Testis (tissue), 3 donors: ENCODE data around the gene NLGN2. TPM values are rescaled to one million over a fixed set of nuclear protein-coding genes. Genes with fewer than 3 reads are reported as not detected.

Source experiments
- DNase-seq: peaks from one replicate; pipeline ENCODE4 v3.0.0-alpha.2; 2019
- H3K27ac ChIP-seq, 2 donors: fragments of 200-600 bp; sonication (generic); one replicate each; pipeline ENCODE4 v1.5.1; 2019
- H3K27me3 ChIP-seq: fragments of 200-600 bp; sonication (generic); one replicate; pipeline ENCODE4 v1.5.1; 2019
- H3K36me3 ChIP-seq: fragments of 200-600 bp; sonication (generic); one replicate; pipeline ENCODE4 v1.5.1; 2017; ENCODE audit warnings: low read depth; ENCODE audit errors: missing control alignments
- H3K4me1 ChIP-seq: fragments of 200-600 bp; sonication (generic); one replicate; pipeline ENCODE4 v1.5.1; 2019
- H3K4me3 ChIP-seq, 2 donors: fragments of 200-600 bp; sonication (generic); one replicate each; pipeline ENCODE4 v1.5.1; 2017 to 2019
- H3K9me3 ChIP-seq: fragments of 200-600 bp; sonication (generic); one replicate; pipeline ENCODE4 v1.5.1; 2017
- CTCF ChIP-seq, 3 experiments: fragments of 450-650 bp in 2 of 3; fragments of 200-600 bp in 1 of 3; sonication (generic) in 1 of 3; IDR thresholded peaks; one replicate each; pipeline ENCODE4 v1.5.1; 2016 to 2019; ENCODE audit warnings: antibody characterized with exemption in 3 of 3, mild to moderate bottlenecking in 2 of 3, moderate library complexity in 1 of 3
- POLR2A ChIP-seq: fragments of 450-650 bp; IDR thresholded peaks from one replicate; pipeline ENCODE4 v1.6.1; 2017; ENCODE audit warnings: antibody characterized with exemption, mild to moderate bottlenecking, moderate library complexity
- WGBS, 2 donors: methylation state at CpG; one replicate each; pipeline ENCODE4 v1.1.5; 2018; 5-methylcytosine and 5-hydroxymethylcytosine counted together
- intact Hi-C: fragments of 100-400 bp; cut with DNase I; formaldehyde crosslinking; loops from one replicate; pipeline ENCODE4 v1.15.1; 2023; ENCODE audit warnings: low total_unique reads
- polyA plus RNA-seq: library from polyadenylated mRNA; stranded (reverse); fragments of 350-450 nt; fragmentation: Illumina TruSeq; extraction: RNeasy Lipid Tissue Mini Kit (QIAGEN cat#74804); gene quantifications from one replicate; pipeline ENCODE4 v1.2.3, GENCODE V29; 2014; ENCODE audit warnings: low read depth, low replicate concordance; ENCODE audit not compliant: insufficient read depth
- total RNA-seq, 2 donors: library from RNA; depleted of rRNA; stranded (reverse); fragments of >200 nt; gene quantifications; one replicate each; pipeline ENCODE4 v1.2.3, GENCODE V29; 2016

The NLGN2 gene
- total and polyA plus RNA-seq, 3 donors from 2014 or later: 8.4 to 10.7 (median 9.9) TPM

GRCh38 chr17:7467498-7467897, 59.9 kb downstream of the NLGN2 start:
- Histone ChIP-seq H3K36me3 (no peaks in the 10 kb centered on the region), H3K4me1 (peaks cover 16% of the 10 kb centered on the region), H3K27me3 (no peaks in the 10 kb centered on the region), H3K9me3 (no peaks in the 10 kb centered on the region), H3K27ac (peak overlapping the region in 1 of 2 donors; percentile 80), H3K4me3 (no peak overlapping the region)
- WGBS, 2 donors: 90 to 96% methylated on average over 3 of the region's 3 CpGs
- TF ChIP-seq POLR2A: no peak
- TF ChIP-seq CTCF (IDR thresholded peaks at IDR 0.05): no peak
- intact Hi-C loops: no loop called here
- no peak for DNase-seq

- intact Hi-C loops: no loop called here
- Histone ChIP-seq H3K4me1 (peaks cover 16% of the 10 kb centered on the region), H3K36me3 (no peaks in the 10 kb centered on the region), H3K9me3 (no peaks in the 10 kb centered on the region), H3K4me3 (no peak overlapping the region), H3K27ac (no peak overlapping the region), H3K27me3 (no peaks in the 10 kb centered on the region)
- TF ChIP-seq POLR2A: no peak
- TF ChIP-seq CTCF (IDR thresholded peaks at IDR 0.05): no peak
- DNase-seq: no peak
- WGBS, 2 donors: 92 to 95% methylated on average over 11 of the region's 11 CpGs
Observed at GRCh38 chr17:7468290-7468689, 60.6 kb downstream of the NLGN2 start.

- Histone ChIP-seq H3K27me3 (no peaks in the 10 kb centered on the region), H3K4me1 (peaks cover 16% of the 10 kb centered on the region), H3K9me3 (no peaks in the 10 kb centered on the region), H3K36me3 (no peaks in the 10 kb centered on the region), H3K4me3 (no peak overlapping the region), H3K27ac (no peak overlapping the region)
- 75 to 78% methylated on average over 12 of the region's 12 CpGs for WGBS, 2 donors
- TF ChIP-seq POLR2A (no peak), CTCF (IDR thresholded peaks at IDR 0.05) (no peak)
- DNase-seq: no peak
- intact Hi-C loops: no loop called here
Observed at GRCh38 chr17:7468804-7469389, 61.3 kb downstream of the NLGN2 start.

Other genes starting within 250 kb of the NLGN2 start
Only the 30 nearest of the 39 such genes appear.
- gene DVL2, start 173.3 kb upstream of the NLGN2 start, total RNA-seq: 100 to 1,000 TPM in 1 of 2 donors, 10 to 100 TPM in 1; 81.3 to 102 TPM
- gene DVL2, start 173.3 kb upstream of the NLGN2 start, polyA plus RNA-seq: 43.6 TPM
- 10 to 100 TPM; 54.9 to 61.6 TPM for gene PHF23, start 168.4 kb upstream of the NLGN2 start, total RNA-seq
- 53.4 TPM for gene PHF23, start 168.4 kb upstream of the NLGN2 start, polyA plus RNA-seq
- 100 to 1,000 TPM; 521 to 683 TPM for gene GABARAP, start 165.4 kb upstream of the NLGN2 start, total RNA-seq
- gene GABARAP, start 165.4 kb upstream of the NLGN2 start, polyA plus RNA-seq: 1,171 TPM
- gene CTDNEP1, start 156.1 kb upstream of the NLGN2 start, total RNA-seq: 10 to 100 TPM; 86.4 to 94.0 TPM
- gene CTDNEP1, start 156.1 kb upstream of the NLGN2 start, polyA plus RNA-seq: 138 TPM
- 100 to 1,000 TPM; 107 to 123 TPM for gene ELP5, start 155.6 kb upstream of the NLGN2 start, total RNA-seq
- gene ELP5, start 155.6 kb upstream of the NLGN2 start, polyA plus RNA-seq: 295 TPM
- gene CLDN7, start 145.4 kb upstream of the NLGN2 start, total RNA-seq: 1 to 10 TPM; 4.5 to 6.9 TPM
- 8.8 TPM for gene CLDN7, start 145.4 kb upstream of the NLGN2 start, polyA plus RNA-seq
- gene SLC2A4, start 126.1 kb upstream of the NLGN2 start, total RNA-seq: 1 to 10 TPM; 4.2 to 6.6 TPM
- 4.7 TPM for gene SLC2A4, start 126.1 kb upstream of the NLGN2 start, polyA plus RNA-seq
- 100 to 1,000 TPM; 276 to 549 TPM for gene YBX2, start 113.2 kb upstream of the NLGN2 start, total RNA-seq
- 1,120 TPM for gene YBX2, start 113.2 kb upstream of the NLGN2 start, polyA plus RNA-seq
- gene EIF5A, start 100.2 kb upstream of the NLGN2 start, total RNA-seq: 100 to 1,000 TPM; 193 to 229 TPM
- gene EIF5A, start 100.2 kb upstream of the NLGN2 start, polyA plus RNA-seq: 388 TPM
- gene GPS2, start 92.5 kb upstream of the NLGN2 start, total RNA-seq: 100 to 1,000 TPM; 204 to 239 TPM
- 219 TPM for gene GPS2, start 92.5 kb upstream of the NLGN2 start, polyA plus RNA-seq
- 10 to 100 TPM; 34.5 to 50.6 TPM for gene NEURL4, start 78.5 kb upstream of the NLGN2 start, total RNA-seq
- 38.3 TPM for gene NEURL4, start 78.5 kb upstream of the NLGN2 start, polyA plus RNA-seq
- gene ACAP1, start 71.3 kb upstream of the NLGN2 start, total RNA-seq: 100 to 1,000 TPM in 1 of 2 donors, 10 to 100 TPM in 1; 12.6 to 140 TPM
- gene ACAP1, start 71.3 kb upstream of the NLGN2 start, polyA plus RNA-seq: 95.2 TPM
- 1 to 10 TPM; 4.8 to 5.0 TPM for gene KCTD11, start 55.7 kb upstream of the NLGN2 start, total RNA-seq
- gene KCTD11, start 55.7 kb upstream of the NLGN2 start, polyA plus RNA-seq: 6.8 TPM
- gene TMEM95, start 52.7 kb upstream of the NLGN2 start, total RNA-seq: 1 to 10 TPM; 2.8 to 6.6 TPM
- 9.9 TPM for gene TMEM95, start 52.7 kb upstream of the NLGN2 start, polyA plus RNA-seq
- gene TNK1, start 26.8 kb upstream of the NLGN2 start, total RNA-seq: 1 to 10 TPM; 3.7 to 6.8 TPM
- 4.0 TPM for gene TNK1, start 26.8 kb upstream of the NLGN2 start, polyA plus RNA-seq
- 10 to 100 TPM; 13.6 to 19.4 TPM for gene PLSCR3, start 13.3 kb upstream of the NLGN2 start, total RNA-seq
- gene PLSCR3, start 13.3 kb upstream of the NLGN2 start, polyA plus RNA-seq: 14.2 TPM
- 10 to 100 TPM; 18.7 to 33.3 TPM for gene TMEM256, start 3.7 kb upstream of the NLGN2 start, total RNA-seq
- 27.3 TPM for gene TMEM256, start 3.7 kb upstream of the NLGN2 start, polyA plus RNA-seq
- 10 to 100 TPM in 1 of 2 donors, 1 to 10 TPM in 1; 8.5 to 18.7 TPM for gene SPEM1, start 12.5 kb downstream of the NLGN2 start, total RNA-seq
- 67.7 TPM for gene SPEM1, start 12.5 kb downstream of the NLGN2 start, polyA plus RNA-seq
- 100 to 1,000 TPM in 1 of 2 donors, 10 to 100 TPM in 1; 41.4 to 202 TPM for gene SPEM2, start 17.8 kb downstream of the NLGN2 start, total RNA-seq
- 111 TPM for gene SPEM2, start 17.8 kb downstream of the NLGN2 start, polyA plus RNA-seq
- gene SPEM3, start 21.0 kb downstream of the NLGN2 start, total RNA-seq: 10 to 100 TPM in 1 of 2 donors, 1 to 10 TPM in 1; 5.7 to 18.8 TPM
- gene SPEM3, start 21.0 kb downstream of the NLGN2 start, polyA plus RNA-seq: 63.0 TPM
- 10 to 100 TPM in 1 of 2 donors, 1 to 10 TPM in 1; 7.9 to 11.7 TPM for gene TMEM102, start 27.6 kb downstream of the NLGN2 start, total RNA-seq
- 6.5 TPM for gene TMEM102, start 27.6 kb downstream of the NLGN2 start, polyA plus RNA-seq
- 1 to 10 TPM; 3.2 to 4.2 TPM for gene FGF11, start 31.7 kb downstream of the NLGN2 start, total RNA-seq
- 4.6 TPM for gene FGF11, start 31.7 kb downstream of the NLGN2 start, polyA plus RNA-seq
- gene CHRNB1, start 37.2 kb downstream of the NLGN2 start, total RNA-seq: 1 to 10 TPM; 6.2 to 7.4 TPM
- 6.9 TPM for gene CHRNB1, start 37.2 kb downstream of the NLGN2 start, polyA plus RNA-seq
- gene ZBTB4, start 71.8 kb downstream of the NLGN2 start, total RNA-seq: 10 to 100 TPM; 34.0 to 43.4 TPM
- gene ZBTB4, start 71.8 kb downstream of the NLGN2 start, polyA plus RNA-seq: 39.5 TPM
- gene SLC35G6, start 73.6 kb downstream of the NLGN2 start, total RNA-seq: 1 to 10 TPM; 1.8 to 3.9 TPM
- gene SLC35G6, start 73.6 kb downstream of the NLGN2 start, polyA plus RNA-seq: 3.9 TPM
- 100 to 1,000 TPM; 359 to 391 TPM for gene POLR2A, start 76.5 kb downstream of the NLGN2 start, total RNA-seq
- gene POLR2A, start 76.5 kb downstream of the NLGN2 start, polyA plus RNA-seq: 175 TPM
- gene TNFSF12, start 141.2 kb downstream of the NLGN2 start, total RNA-seq: 10 to 100 TPM; 17.0 to 20.6 TPM
- 21.5 TPM for gene TNFSF12, start 141.2 kb downstream of the NLGN2 start, polyA plus RNA-seq
- 1 to 10 TPM; 1.2 to 5.1 TPM for gene TNFSF13, start 150.9 kb downstream of the NLGN2 start, total RNA-seq
- 11.5 TPM for gene TNFSF13, start 150.9 kb downstream of the NLGN2 start, polyA plus RNA-seq
- 10 to 100 TPM; 77.4 to 83.5 TPM for gene SENP3, start 154.1 kb downstream of the NLGN2 start, total RNA-seq
- 108 TPM for gene SENP3, start 154.1 kb downstream of the NLGN2 start, polyA plus RNA-seq
- gene CD68, start 171.8 kb downstream of the NLGN2 start, total RNA-seq: 1 to 10 TPM; 2.0 to 6.4 TPM
- gene CD68, start 171.8 kb downstream of the NLGN2 start, polyA plus RNA-seq: 54.8 TPM